HG03060 (cell line): ENCODE measurements around the gene SSH2.
"Not testable (repeated sequence)": the region's sequence is repeated elsewhere in the genome, so short reads cannot be mapped to it uniquely, and the experiment has no call there.

Experiments
- ATAC-seq: cut with Tn5 transposase; IDR thresholded peaks from one replicate; pipeline ENCODE4 v1.9.1; 2021; ENCODE audit warnings: low read depth, moderate number of reproducible peaks; ENCODE audit not compliant: unreplicated experiment

Gene SSH2

GRCh38 chr17:29929533-29930408, at the start of gene SSH2:
TSS of gene SSH2 (minus strand) at chr17:29930228. CDS start at chr17:29930000, 228 bp downstream.
- ATAC-seq: no peak

GRCh38 chr17:29977836-29978235, 47.8 kb upstream of the SSH2 start:
- ATAC-seq: no peak

DNA sequence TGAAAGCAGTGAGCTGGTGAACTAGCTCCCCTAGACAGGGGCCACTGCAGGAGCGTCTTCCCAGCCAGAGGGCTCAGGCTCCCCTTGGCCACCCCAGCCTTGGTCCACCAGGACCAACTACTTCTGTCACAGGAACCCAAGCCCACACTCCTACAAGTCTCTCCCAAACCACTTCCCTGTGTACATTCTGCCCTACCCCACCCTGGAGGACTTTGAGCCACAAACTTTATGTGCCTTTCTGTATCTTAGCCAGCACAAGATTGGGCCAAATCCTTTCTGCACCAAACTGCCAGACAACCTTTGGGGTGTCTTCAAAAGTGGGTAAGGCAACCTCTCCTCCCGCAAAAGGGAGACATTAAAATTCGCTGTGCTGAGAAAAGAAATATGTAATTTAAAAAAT, 43.0 kb upstream of the SSH2 start:
- no peak for ATAC-seq

GRCh38 chr17:29972277-29972676, 42.2 kb upstream of the SSH2 start:
- no peak for ATAC-seq

GRCh38 chr17:29968271-29968670, 38.2 kb upstream of the SSH2 start:
- ATAC-seq: no peak

DNA sequence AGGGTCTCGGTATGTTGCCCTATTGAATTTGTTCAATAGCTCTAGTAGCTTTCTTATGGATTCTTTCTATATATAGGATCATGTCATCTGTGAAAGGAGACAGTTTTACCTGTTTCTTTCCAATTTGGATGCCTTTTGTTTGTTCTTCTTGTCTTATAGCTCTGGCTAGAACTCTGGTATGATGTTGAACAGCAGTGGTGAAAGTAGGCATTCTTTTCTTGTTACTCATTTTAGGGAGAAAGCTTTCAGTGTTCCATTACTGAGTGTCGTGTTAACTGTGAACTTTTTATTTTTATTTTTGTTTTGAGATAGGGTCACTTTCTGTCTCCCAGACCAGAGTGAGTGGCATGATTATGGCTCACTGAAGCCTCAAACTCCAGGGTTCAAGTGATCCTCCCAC, 32.6 kb upstream of the SSH2 start:
- no peak for ATAC-seq

DNA sequence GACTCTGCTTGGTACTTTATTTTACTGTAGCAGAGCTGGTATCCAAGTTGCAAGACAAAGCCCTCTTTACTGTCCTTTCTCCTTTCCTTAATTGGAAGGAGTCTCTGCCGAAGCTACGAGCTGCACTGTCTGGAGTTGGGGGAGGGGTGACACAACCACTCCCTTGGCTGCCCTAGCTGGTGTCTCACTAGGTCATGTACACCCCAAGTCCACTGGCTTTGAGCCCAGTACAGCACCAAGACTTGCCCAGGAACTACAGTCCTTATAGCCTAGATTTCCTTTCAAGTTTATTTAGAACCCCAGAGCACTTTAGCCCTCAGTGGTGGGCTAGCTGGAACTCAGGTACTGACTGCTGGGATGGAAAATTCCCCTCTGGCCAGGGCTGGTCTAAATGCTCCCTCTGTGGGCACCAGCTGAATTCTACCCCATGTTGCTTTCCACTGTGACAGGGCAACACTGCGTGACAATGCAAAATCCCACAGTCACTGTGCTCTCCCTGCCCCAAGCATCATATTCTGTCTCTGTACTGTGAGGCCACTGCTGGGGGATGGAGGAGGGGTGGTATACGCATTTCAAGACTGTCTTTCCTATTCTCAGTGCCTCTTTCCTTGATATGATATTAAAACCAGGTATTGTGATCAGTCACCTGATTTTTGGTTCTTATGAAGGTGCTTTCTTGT, 29.8 kb upstream of the SSH2 start:
- ATAC-seq: no peak

DNA sequence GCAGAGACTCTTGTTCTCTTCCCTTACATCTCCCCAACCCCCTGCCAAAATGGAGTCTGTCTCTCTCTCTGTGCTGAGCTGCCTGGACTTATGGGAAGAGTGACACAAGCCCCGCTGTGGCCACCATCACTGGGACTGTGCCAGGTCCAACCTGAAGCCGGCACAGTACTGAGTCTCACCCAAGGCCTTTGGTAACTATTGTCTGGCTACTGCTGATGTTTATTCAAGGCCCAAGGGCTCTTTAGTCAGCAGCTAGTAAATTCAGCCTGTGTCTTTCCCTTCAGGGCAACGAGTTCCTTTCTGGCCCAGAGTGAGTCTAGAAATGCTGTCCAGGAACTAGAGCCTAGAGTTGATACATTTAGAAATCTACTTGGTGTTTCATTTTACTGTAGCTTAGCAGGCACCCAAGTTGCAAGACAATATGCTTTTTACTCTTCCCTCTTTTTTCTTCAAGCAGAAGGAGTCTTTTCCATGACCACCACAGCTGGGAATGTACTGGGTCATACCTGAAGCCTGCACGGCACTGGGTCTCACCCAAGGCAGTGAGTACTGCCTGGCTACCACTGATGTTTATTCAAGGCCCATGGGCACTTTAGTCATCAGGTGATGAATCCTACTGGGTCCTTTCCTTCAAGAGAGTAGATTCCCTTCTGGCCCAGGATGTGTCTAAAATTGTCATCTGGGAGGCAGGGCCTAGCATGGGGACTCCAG, 29.1 kb upstream of the SSH2 start:
- ATAC-seq: no peak

- ATAC-seq: not testable (repeated sequence)
Measured at GRCh38 chr17:29957488-29957887, 27.5 kb upstream of the SSH2 start.

- no peak for ATAC-seq
Measured at GRCh38 chr17:29956225-29956624, 26.2 kb upstream of the SSH2 start.

- ATAC-seq: no peak
Measured at GRCh38 chr17:29954405-29954804, 24.4 kb upstream of the SSH2 start.

DNA sequence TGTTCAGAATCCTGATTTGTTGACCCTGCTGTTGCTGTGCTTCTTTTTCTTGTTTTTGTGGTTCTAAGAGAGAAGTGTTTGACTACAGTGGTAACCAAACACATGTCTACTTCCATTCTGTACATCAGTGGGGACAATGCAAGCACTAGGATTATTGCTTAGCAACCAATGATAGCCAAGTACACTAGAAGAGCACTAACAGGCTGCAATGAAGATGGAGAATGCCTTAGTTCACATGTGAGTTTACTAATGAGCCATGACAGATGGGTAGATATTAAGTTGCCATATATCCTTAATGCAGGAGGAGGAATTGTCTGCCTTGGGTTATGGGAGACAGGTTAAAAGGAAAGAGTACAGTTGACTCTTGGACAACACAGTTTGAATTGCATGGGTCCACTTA, 19.7 kb upstream of the SSH2 start:
- ATAC-seq: no peak

DNA sequence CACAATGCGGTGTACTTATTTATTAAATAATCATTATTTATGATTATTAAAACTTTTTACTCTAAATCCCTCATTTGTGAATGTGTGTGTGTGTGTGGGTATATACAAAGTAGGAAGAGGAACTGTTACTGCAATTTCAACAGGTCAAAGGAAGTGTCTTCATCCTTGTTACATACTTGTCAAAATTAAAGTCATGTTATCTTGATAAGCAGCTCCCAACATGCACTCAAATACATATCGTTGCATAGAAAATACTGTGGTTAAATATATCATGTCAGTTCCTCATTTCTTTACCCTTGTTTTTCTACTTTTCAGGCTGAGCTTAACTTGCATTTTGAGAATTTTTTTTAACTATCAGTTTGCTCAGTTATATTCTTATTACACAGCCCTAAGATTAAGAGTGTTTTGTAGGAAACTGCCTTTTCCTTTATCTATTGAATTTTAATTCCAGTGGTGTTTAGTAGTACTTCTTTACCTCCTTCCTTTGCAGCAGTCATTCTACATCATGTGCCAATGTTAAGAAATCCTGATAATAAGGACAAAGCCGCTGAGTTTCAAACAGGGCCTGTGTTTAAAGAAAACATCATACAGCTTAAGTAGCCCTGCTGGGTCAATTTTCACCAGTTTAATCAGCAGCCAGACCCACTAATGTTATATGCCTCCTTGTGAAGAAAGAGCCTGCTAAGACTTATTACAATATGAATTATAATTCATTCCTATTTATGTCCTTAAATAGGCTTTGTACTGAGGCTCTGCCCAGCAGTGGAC, 18.6 kb upstream of the SSH2 start:
- ATAC-seq: no peak

- ATAC-seq: no peak
Measured at GRCh38 chr17:29945281-29945680, 15.3 kb upstream of the SSH2 start.

DNA sequence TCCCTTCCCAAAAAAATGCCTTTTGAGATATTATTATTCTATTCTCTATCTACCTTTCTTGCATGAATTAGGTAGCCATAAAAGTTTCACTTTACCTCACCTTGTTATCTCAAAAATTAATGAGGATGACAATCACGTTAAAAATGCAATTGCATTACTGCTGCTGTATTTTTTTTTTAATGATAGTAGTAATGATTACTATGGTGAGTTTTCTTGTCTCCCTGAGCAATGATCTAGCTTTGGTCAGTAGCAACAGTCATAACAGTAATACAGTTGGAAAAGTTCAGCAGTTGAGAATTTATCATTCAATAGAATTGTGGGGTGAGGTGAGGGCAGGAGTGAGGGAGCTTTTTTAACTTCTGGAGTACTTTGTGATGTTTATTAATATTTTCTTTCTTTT, 11.3 kb upstream of the SSH2 start, which contains the start of gene EFCAB5:
EFCAB5 (plus strand) TSS at position 301 of the 400 bp plus-strand sequence. CDS start 163 bp downstream, outside the sequence.
- no peak for ATAC-seq

- ATAC-seq: no peak
Measured at GRCh38 chr17:29936724-29937123, 6.7 kb upstream of the SSH2 start.

DNA sequence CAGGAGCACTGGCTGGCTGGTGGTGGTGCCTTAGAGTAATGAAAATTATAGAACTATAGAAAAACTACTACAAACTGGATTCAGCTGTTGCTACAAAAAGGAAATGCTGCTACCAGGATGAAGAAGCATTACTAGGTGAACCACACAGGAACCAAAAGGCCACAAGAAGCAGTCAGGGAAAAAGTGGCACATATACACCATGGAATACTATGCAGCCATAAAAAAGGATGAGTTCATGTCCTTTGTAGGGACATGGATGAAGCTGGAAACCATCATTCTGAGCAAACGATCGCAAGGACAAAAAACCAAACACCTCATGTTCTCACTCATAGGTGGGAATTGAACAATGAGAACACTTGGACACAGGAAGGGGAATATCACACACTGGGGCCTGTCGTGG, 5.9 kb upstream of the SSH2 start:
- ATAC-seq: not testable (repeated sequence)

DNA sequence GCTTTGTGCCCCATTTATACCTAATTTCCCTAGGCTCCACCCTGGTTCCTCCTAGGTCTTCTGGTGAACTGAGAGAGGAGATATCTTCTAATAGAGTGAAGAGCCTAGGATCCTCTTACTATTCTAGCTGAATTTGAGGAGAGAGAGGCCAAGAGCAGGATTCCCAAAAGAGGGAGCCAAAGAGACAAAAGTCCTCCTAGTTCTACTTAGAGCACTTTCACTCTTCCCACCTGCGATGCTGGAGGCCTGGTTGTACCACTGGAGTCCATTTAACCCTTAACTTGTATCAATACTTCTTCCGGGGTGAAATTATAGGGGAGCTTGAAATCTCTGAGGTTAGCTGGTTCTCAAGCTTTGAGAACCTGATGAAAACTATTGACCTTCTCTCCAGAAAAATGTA, 3.4 kb upstream of the SSH2 start:
- ATAC-seq: no peak

DNA sequence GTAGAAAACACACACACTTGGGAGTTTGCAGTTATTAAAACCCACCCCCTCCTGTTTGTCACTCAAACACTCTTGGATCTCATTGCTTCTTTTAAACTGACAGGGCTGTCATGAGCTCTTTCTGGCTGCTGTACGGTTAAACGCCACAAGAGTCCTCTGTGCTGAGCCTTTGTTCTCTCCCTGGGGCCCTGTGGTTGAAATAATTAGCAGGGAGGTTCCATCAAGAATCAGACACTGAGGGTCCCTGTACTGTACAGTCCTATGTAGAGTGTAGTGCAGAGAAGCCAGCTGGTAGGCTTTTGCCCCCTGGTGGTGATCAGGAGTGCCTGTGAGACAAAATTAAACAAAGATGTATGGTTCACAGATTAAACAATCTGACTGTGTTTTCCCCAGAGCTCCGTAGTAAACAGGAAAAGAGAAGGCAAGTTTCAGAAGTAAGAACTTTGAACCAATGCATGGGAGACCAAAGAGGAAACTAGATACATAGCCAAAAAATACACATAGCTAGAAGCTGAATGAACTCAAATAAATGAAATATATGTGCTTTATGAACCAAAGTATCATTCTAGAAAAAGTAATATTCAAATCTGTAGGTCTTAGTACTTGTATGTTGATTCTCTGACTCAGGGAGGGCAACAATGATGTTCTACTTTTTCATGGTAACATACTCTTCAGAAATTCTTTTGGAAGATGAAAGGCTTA, 1.4 kb upstream of the SSH2 start:
- peak; percentile 71 for ATAC-seq
